GM21717 (cell line): ENCODE results near the gene PFKFB3.

Experiments used
- ATAC-seq: cut with Tn5 transposase; IDR thresholded peaks from one replicate; pipeline ENCODE4 v1.9.1; 2021; ENCODE audit warnings: mild to moderate bottlenecking, moderate library complexity; ENCODE audit not compliant: unreplicated experiment

Gene PFKFB3

GRCh38 chr10:6218692-6219493 lies 16.2 kb downstream of the PFKFB3 start:
- ATAC-seq, result no peak

- ATAC-seq, result no peak
Measured at GRCh38 chr10:6219494-6219836, 16.7 kb downstream of the PFKFB3 start.

- no peak for ATAC-seq
Measured at GRCh38 chr10:6220418-6221191, 17.9 kb downstream of the PFKFB3 start.

GRCh38 chr10:6221192-6221940 lies 18.6 kb downstream of the PFKFB3 start:
- no peak for ATAC-seq

- no peak for ATAC-seq
Measured at GRCh38 chr10:6221971-6222751, 19.4 kb downstream of the PFKFB3 start.

GRCh38 chr10:6222755-6223154 lies 20.0 kb downstream of the PFKFB3 start:
- no peak for ATAC-seq

- ATAC-seq, result no peak
Measured at GRCh38 chr10:6223981-6224380, 21.2 kb downstream of the PFKFB3 start.

GRCh38 chr10:6224781-6225180 lies 22.0 kb downstream of the PFKFB3 start:
- ATAC-seq, result no peak

- no peak for ATAC-seq
Measured at GRCh38 chr10:6225263-6225814, 22.6 kb downstream of the PFKFB3 start.

- no peak for ATAC-seq
Measured at GRCh38 chr10:6226216-6226615, 23.5 kb downstream of the PFKFB3 start.

GRCh38 chr10:6227346-6227745 lies 24.6 kb downstream of the PFKFB3 start:
- ATAC-seq, result no peak

GRCh38 chr10:6228010-6228511 lies 25.3 kb downstream of the PFKFB3 start:
- no peak for ATAC-seq

GRCh38 chr10:6228647-6229046 lies 25.9 kb downstream of the PFKFB3 start:
- no peak for ATAC-seq

- ATAC-seq, result no peak
Measured at GRCh38 chr10:6229290-6229689, 26.6 kb downstream of the PFKFB3 start.

GRCh38 chr10:6229746-6230145 lies 27.0 kb downstream of the PFKFB3 start:
- no peak for ATAC-seq

GRCh38 chr10:6230315-6230714 lies 27.6 kb downstream of the PFKFB3 start:
- no peak for ATAC-seq

- no peak for ATAC-seq
Measured at GRCh38 chr10:6231146-6231545, 28.4 kb downstream of the PFKFB3 start.

- ATAC-seq, result no peak
Measured at GRCh38 chr10:6231730-6232129, 29.0 kb downstream of the PFKFB3 start.

GRCh38 chr10:6232225-6232807 lies 29.6 kb downstream of the PFKFB3 start:
- no peak for ATAC-seq
